GM19397 (cell line): Measurements from ENCODE around the gene PSME1.

Source experiments
- ATAC-seq: cut with Tn5 transposase; IDR thresholded peaks from one replicate; pipeline ENCODE4 v1.9.1; 2021; ENCODE audit warnings: mild to moderate bottlenecking, moderate library complexity; ENCODE audit not compliant: unreplicated experiment

The PSME1 gene

GRCh38 chr14:24145690-24146452 is 9.9 kb downstream of the PSME1 start:
- ATAC-seq: no peak

GRCh38 chr14:24146453-24146977 is 10.5 kb downstream of the PSME1 start, which contains the start of gene PSME2:
Gene PSME2 (minus strand): TSS chr14:24146610. CDS start chr14:24146581, 29 bp downstream.
- ATAC-seq: peak; percentile 52

- peak; percentile 80 for ATAC-seq
Observed at GRCh38 chr14:24146978-24147760, 11.2 kb downstream of the PSME1 start, which contains the start of gene RNF31. Gene RNF31 (plus strand): TSS chr14:24147498. CDS start chr14:24147699, 201 bp downstream.

- ATAC-seq: no peak
Observed at GRCh38 chr14:24147761-24148428, 11.9 kb downstream of the PSME1 start.

GRCh38 chr14:24149302-24149969 is 13.4 kb downstream of the PSME1 start:
- ATAC-seq: no peak

- ATAC-seq: no peak
Observed at GRCh38 chr14:24150061-24150460, 14.1 kb downstream of the PSME1 start.

GRCh38 chr14:24150567-24150966 is 14.6 kb downstream of the PSME1 start:
- ATAC-seq: no peak

- ATAC-seq: no peak
Observed at GRCh38 chr14:24150993-24151392, 15.0 kb downstream of the PSME1 start.

GRCh38 chr14:24151404-24152080 is 15.5 kb downstream of the PSME1 start:
- no peak for ATAC-seq

- no peak for ATAC-seq
Observed at GRCh38 chr14:24155100-24155499, 19.1 kb downstream of the PSME1 start.

GRCh38 chr14:24156840-24157239 is 20.8 kb downstream of the PSME1 start:
- no peak for ATAC-seq

- ATAC-seq: no peak
Observed at GRCh38 chr14:24157331-24157730, 21.3 kb downstream of the PSME1 start.

GRCh38 chr14:24159777-24160498 is 23.9 kb downstream of the PSME1 start:
- no peak for ATAC-seq

- no peak for ATAC-seq
Observed at GRCh38 chr14:24160499-24160849, 24.5 kb downstream of the PSME1 start.

- peak; percentile 80 for ATAC-seq
Observed at GRCh38 chr14:24160850-24161804, 25.1 kb downstream of the PSME1 start, which contains the start of gene IRF9. Gene IRF9 (plus strand): TSS chr14:24161265. CDS start chr14:24162145, 880 bp downstream.

- ATAC-seq: no peak
Observed at GRCh38 chr14:24162093-24162492, 26.1 kb downstream of the PSME1 start.

- no peak for ATAC-seq
Observed at GRCh38 chr14:24164518-24164991, 28.6 kb downstream of the PSME1 start.

- no peak for ATAC-seq
Observed at GRCh38 chr14:24165785-24166184, 29.8 kb downstream of the PSME1 start.
